RPMI7951 (cell line): Measurements from ENCODE around the gene TTL. TPM values are rescaled to one million over a fixed set of nuclear protein-coding genes. Genes with fewer than 3 reads are reported as not detected.
"Not testable (repeated sequence)": the region's sequence is repeated elsewhere in the genome, so short reads cannot be mapped to it uniquely, and the experiment has no call there.

Experiments
- DNase-seq: peaks from one replicate; pipeline ENCODE4 v3.0.0-alpha.2; 2012; ENCODE audit warnings: low read depth
- total RNA-seq: library from RNA; depleted of rRNA; stranded (reverse); fragments of >200 nt; shearing (Covaris generic); gene quantifications from 2 replicates; pipeline ENCODE4 v1.2.3, GENCODE V29; 2014

The TTL gene
- total RNA-seq, 1 experiment from 2014 or later = 58.9 TPM

- DNase-seq = peak; percentile 38
Observed at GRCh38 chr2:112474844-112475486, 7.0 kb upstream of the TTL start.

GRCh38 chr2:112476434-112476833 lies 5.5 kb upstream of the TTL start:
- DNase-seq = no peak

GRCh38 chr2:112480530-112481049 lies 1.4 kb upstream of the TTL start:
- DNase-seq = no peak

GRCh38 chr2:112481050-112481527 lies 867 bp upstream of the TTL start:
- peak; percentile 80 for DNase-seq

GRCh38 chr2:112482309-112483041 lies 519 bp downstream of the TTL start:
- DNase-seq = peak; percentile 60

GRCh38 chr2:112483042-112483473 lies 1.1 kb downstream of the TTL start:
- DNase-seq = peak; percentile 70

GRCh38 chr2:112483831-112484230 lies 1.9 kb downstream of the TTL start:
- no peak for DNase-seq

GRCh38 chr2:112485849-112486248 lies 3.9 kb downstream of the TTL start:
- no peak for DNase-seq

GRCh38 chr2:112486895-112487294 lies 4.9 kb downstream of the TTL start:
- no peak for DNase-seq

- DNase-seq = no peak
Observed at GRCh38 chr2:112487444-112487961, 5.5 kb downstream of the TTL start.

GRCh38 chr2:112488201-112488600 lies 6.2 kb downstream of the TTL start:
- no peak for DNase-seq

GRCh38 chr2:112491946-112492345 lies 10.0 kb downstream of the TTL start:
- no peak for DNase-seq

- DNase-seq = peak; percentile 17
Observed at GRCh38 chr2:112493048-112493447, 11.1 kb downstream of the TTL start.

GRCh38 chr2:112493858-112494648 lies 12.1 kb downstream of the TTL start:
- peak; percentile 79 for DNase-seq

- DNase-seq = no peak
Observed at GRCh38 chr2:112494828-112495227, 12.9 kb downstream of the TTL start.

- DNase-seq = not testable (repeated sequence)
Observed at GRCh38 chr2:112495878-112496277, 13.9 kb downstream of the TTL start.

- DNase-seq = peak; percentile 54
Observed at GRCh38 chr2:112500850-112501484, 19.0 kb downstream of the TTL start.

- not testable (repeated sequence) for DNase-seq
Observed at GRCh38 chr2:112509239-112509998, 27.5 kb downstream of the TTL start.

GRCh38 chr2:112516801-112517200 lies 34.8 kb downstream of the TTL start:
- DNase-seq = no peak

GRCh38 chr2:112518807-112519206 lies 36.9 kb downstream of the TTL start:
- no peak for DNase-seq

- DNase-seq = no peak
Observed at GRCh38 chr2:112519506-112519905, 37.5 kb downstream of the TTL start.
